Neural cell (in vitro differentiated cells): ENCODE data around the gene UNC119B.

Experiments
- CTCF ChIP-seq: fragments of 450-650 bp; IDR thresholded peaks from 2 replicates; pipeline ENCODE4 v1.5.1; 2014; ENCODE audit warnings: antibody characterized with exemption, mild to moderate bottlenecking, moderate library complexity; ENCODE audit not compliant: poor library complexity, severe bottlenecking
- EP300 ChIP-seq: fragments of 450-650 bp; conservative IDR thresholded peaks from 2 replicates; pipeline ENCODE4 v1.6.1; 2014; ENCODE audit warnings: antibody characterized with exemption, mild to moderate bottlenecking, moderate library complexity; ENCODE audit not compliant: poor library complexity, severe bottlenecking
- EZH2 ChIP-seq: fragments of 200-600, 300-800 bp; shearing (Covaris generic), sonication (generic); IDR thresholded peaks from 2 replicates; pipeline ENCODE4 v1.6.1; 2014; ENCODE audit warnings: antibody characterized with exemption, low read length, borderline replicate concordance, mild to moderate bottlenecking; ENCODE audit not compliant: insufficient read depth, poor library complexity, severe bottlenecking
- POLR2AphosphoS5 ChIP-seq: IDR thresholded peaks from 2 replicates; pipeline ENCODE4 v1.6.1; 2012
- SMC3 ChIP-seq: fragments of 450-650 bp; conservative IDR thresholded peaks from 2 replicates; pipeline ENCODE4 v1.6.1; 2014; ENCODE audit warnings: antibody characterized with exemption, mild to moderate bottlenecking, moderate library complexity; ENCODE audit not compliant: poor library complexity

GRCh38 chr12:120744922-120745493 lies 34.8 kb downstream of the UNC119B start:
- no peak for TF ChIP-seq CTCF
- TF ChIP-seq EP300: no peak
- TF ChIP-seq SMC3: no peak
- no peak for TF ChIP-seq POLR2AphosphoS5
- TF ChIP-seq EZH2: no peak
